ENCODE data around the gene TRAP1.

Gene TRAP1

GRCh38 chr16:3706253-3707012 is 10.9 kb downstream of the TRAP1 start:
- no peak for DNase-seq

- DNase-seq, result no peak
These were observed 15.2 kb downstream of the TRAP1 start for GRCh38 chr16:3702082-3702481.

GRCh38 chr16:3701531-3701930 is 15.8 kb downstream of the TRAP1 start:
- no peak for DNase-seq

GRCh38 chr16:3698941-3699340 is 18.4 kb downstream of the TRAP1 start:
- DNase-seq, result no peak

GRCh38 chr16:3696425-3697218 is 20.7 kb downstream of the TRAP1 start:
- DNase-seq, result no peak

- DNase-seq, result no peak
These were observed 21.5 kb downstream of the TRAP1 start for GRCh38 chr16:3695610-3696369.

GRCh38 chr16:3694051-3694450 is 23.3 kb downstream of the TRAP1 start:
- no peak for DNase-seq

GRCh38 chr16:3691761-3692160 is 25.6 kb downstream of the TRAP1 start:
- DNase-seq, result no peak

- no peak for DNase-seq
These were observed 26.2 kb downstream of the TRAP1 start for GRCh38 chr16:3690980-3691720.

GRCh38 chr16:3690470-3690928 is 26.8 kb downstream of the TRAP1 start:
- peak; percentile 80 for DNase-seq

GRCh38 chr16:3689731-3690130 is 27.6 kb downstream of the TRAP1 start:
- DNase-seq, result no peak

- no peak for DNase-seq
These were observed 29.5 kb downstream of the TRAP1 start for GRCh38 chr16:3687792-3688191.

GRCh38 chr16:3687021-3687420 is 30.3 kb downstream of the TRAP1 start:
- no peak for DNase-seq

GRCh38 chr16:3681206-3681605 is 36.1 kb downstream of the TRAP1 start:
- DNase-seq, result no peak

GRCh38 chr16:3677994-3678393 is 39.3 kb downstream of the TRAP1 start:
- no peak for DNase-seq

- DNase-seq, result no peak
These were observed 41.7 kb downstream of the TRAP1 start for GRCh38 chr16:3675601-3676130.

- no peak for DNase-seq
These were observed 42.6 kb downstream of the TRAP1 start for GRCh38 chr16:3674513-3675295.

- DNase-seq, result no peak
These were observed 43.5 kb downstream of the TRAP1 start for GRCh38 chr16:3673676-3674377.

- DNase-seq, result no peak
These were observed 44.1 kb downstream of the TRAP1 start for GRCh38 chr16:3673201-3673600.

GRCh38 chr16:3672571-3673041 is 44.7 kb downstream of the TRAP1 start:
- no peak for DNase-seq

GRCh38 chr16:3671424-3671823 is 45.9 kb downstream of the TRAP1 start:
- no peak for DNase-seq
